Measurements from ENCODE around the gene MYL5. TPM values are rescaled to one million over a fixed set of nuclear protein-coding genes. Genes with fewer than 3 reads are reported as not detected.
A peak's percentile ranks its signal among the peaks of the same experiment; 100 is the strongest.

The MYL5 gene
- total and polyA plus RNA-seq, 2 experiments from 2014 or later, result 21.9 to 24.5 TPM

DNA sequence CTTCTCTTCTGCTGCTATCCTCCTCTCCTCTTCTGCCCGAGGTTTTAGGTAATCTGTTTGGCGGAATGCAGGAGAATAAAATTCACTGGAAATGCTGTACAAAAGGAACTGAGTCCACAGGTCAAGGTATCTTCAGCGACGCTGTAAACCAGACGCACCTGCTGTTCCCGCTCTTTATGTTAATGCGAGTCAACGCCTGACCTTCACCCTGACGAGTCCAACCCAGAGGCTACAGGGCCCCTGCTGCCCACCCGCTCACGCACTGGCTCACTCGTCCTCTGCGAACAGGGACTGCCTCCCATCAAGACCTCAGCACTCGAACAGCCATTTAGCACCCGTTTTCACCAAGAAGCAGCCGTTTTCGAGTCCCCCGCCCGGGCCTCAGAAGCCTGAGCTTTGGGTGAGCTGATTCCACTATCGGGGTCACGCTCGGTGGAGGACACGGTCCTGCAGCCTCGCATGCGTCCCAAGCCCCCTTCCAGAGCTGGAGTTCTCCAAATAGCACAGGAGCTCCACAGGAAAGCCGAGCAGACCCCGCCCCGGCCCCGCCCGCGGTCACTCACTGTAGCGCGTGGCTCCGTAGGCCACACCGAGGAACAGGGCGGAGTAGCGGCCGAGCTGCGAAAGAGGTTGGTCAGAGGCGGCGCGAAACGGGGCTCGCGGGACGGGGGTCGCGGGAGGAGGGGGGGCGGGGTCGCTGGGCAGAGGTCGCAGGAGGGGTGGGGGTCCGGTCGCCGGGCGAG lies 822 bp upstream of the MYL5 start:
- H3K9me2 ChIP-seq (ENCODE audit: insufficient read depth), result no peaks in the 10 kb centered on the region
- TF ChIP-seq EZH2phosphoT487 (IDR thresholded peaks at IDR 0.05; ENCODE audit: insufficient read depth, low read depth), result no peak
- no peak for TF ChIP-seq EZH2 (IDR thresholded peaks at IDR 0.05; ENCODE audit: insufficient read depth, poor library complexity, severe bottlenecking)
- peak overlapping the region; percentile 96 for H3K9ac ChIP-seq
- DNase-seq, result peak; percentile 74
- WGBS, 2 experiments (ENCODE audit: low coverage in 1 of 2, low lambda C conversion rate in 2 of 2, missing lambda C conversion rate in 2 of 2), result 8 to 9% methylated on average over 41 to 54 of the region's 55 CpGs
- no peaks in the 10 kb centered on the region for H3K27me3 ChIP-seq (replicated peaks; ENCODE audit: insufficient read depth)
- H3K27ac ChIP-seq, result peak overlapping the region; percentile 23
- no peaks in the 10 kb centered on the region for H4K20me1 ChIP-seq (ENCODE audit: insufficient read depth)
- peak overlapping the region; percentile 62 for H2AFZ ChIP-seq
- peak overlapping the region; percentile 83 for H3K4me3 ChIP-seq
- H3K4me2 ChIP-seq (ENCODE audit: unreplicated experiment), result peak overlapping the region; percentile 91
- H3F3A ChIP-seq (ENCODE audit: insufficient read depth), result no peaks in the 10 kb centered on the region
- H3K79me2 ChIP-seq (ENCODE audit: insufficient read depth), result peaks cover 27% of the 10 kb centered on the region
- in situ Hi-C loops (cut with MboI), result no loop called here
- no peaks in the 10 kb centered on the region for H3K9me3 ChIP-seq (ENCODE audit: low read depth)
- H3K36me3 ChIP-seq (ENCODE audit: low read depth), result peaks cover 13% of the 10 kb centered on the region; the same call in 1 of the 2 replicates
- 0 out of 2 replicates have a peak, but pooled peaks cover 6% of the 10 kb centered on the region for H3K4me1 ChIP-seq (ENCODE audit: insufficient read depth)

DNA sequence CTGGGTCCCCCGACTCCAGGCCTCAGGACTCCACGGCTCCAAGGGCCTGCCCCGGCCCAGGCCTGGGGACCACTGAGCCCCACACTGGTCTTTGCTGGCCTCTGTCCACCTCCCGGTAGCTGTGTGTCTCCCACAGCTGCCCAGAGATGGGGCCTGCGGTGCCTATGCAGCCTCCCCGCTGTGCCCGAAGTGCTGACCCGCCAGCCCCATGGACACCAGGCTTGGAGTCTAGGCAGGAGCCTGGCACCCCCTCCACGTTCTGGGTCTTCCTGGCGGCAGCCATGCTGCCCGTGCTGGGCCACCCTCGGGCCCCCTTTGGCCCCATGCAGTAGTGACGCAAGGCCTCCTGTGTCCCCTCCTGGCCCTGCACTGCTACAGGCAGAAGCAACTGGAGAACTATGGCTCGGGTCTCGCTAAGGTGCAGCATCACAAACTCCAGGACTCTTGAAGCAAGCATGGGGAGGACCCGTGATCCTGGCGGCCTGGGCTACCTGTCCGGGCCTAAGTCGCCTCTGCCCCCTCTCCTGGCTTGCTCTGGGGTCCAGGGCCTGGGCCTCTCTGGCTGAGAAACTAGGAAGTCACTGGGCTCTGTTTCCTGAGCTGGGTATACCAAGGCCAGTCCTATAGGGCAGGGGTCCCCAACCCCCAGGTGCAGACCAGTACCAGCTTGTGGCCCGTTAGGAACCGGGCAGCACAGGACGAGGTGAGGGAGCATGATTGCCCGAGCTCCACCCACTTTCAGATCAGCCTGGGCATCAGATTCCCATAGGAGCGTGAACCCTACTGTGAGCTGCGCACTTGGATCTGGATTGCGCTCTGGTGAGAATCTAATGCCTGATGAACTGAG lies 917 bp downstream of the MYL5 start:
- H3K27me3 ChIP-seq (replicated peaks; ENCODE audit: insufficient read depth), result no peaks in the 10 kb centered on the region
- in situ Hi-C loops (cut with MboI), result no loop called here
- no peaks in the 10 kb centered on the region for H3F3A ChIP-seq (ENCODE audit: insufficient read depth)
- no peak for TF ChIP-seq EZH2 (IDR thresholded peaks at IDR 0.05; ENCODE audit: insufficient read depth, poor library complexity, severe bottlenecking)
- no peak for TF ChIP-seq EZH2phosphoT487 (IDR thresholded peaks at IDR 0.05; ENCODE audit: insufficient read depth, low read depth)
- H3K9me2 ChIP-seq (ENCODE audit: insufficient read depth), result no peaks in the 10 kb centered on the region
- peak; percentile 56 for DNase-seq
- 0 out of 2 replicates have a peak, but pooled peaks cover 6% of the 10 kb centered on the region for H3K4me1 ChIP-seq (ENCODE audit: insufficient read depth)
- WGBS, 2 experiments (ENCODE audit: low coverage in 1 of 2, low lambda C conversion rate in 2 of 2, missing lambda C conversion rate in 2 of 2), result 49% methylated on average over 25 to 26 of the region's 26 CpGs
- peak overlapping the region; percentile 96 for H3K9ac ChIP-seq
- H3K4me3 ChIP-seq, result peak overlapping the region; percentile 83
- no peaks in the 10 kb centered on the region for H4K20me1 ChIP-seq (ENCODE audit: insufficient read depth)
- H3K36me3 ChIP-seq (ENCODE audit: low read depth), result peaks cover 13% of the 10 kb centered on the region; the same call in 1 of the 2 replicates
- H2AFZ ChIP-seq, result peak overlapping the region; percentile 80
- no peaks in the 10 kb centered on the region for H3K9me3 ChIP-seq (ENCODE audit: low read depth)
- H3K79me2 ChIP-seq (ENCODE audit: insufficient read depth), result peaks cover 27% of the 10 kb centered on the region
- H3K27ac ChIP-seq, result peak overlapping the region; percentile 77
- peak overlapping the region; percentile 80 for H3K4me2 ChIP-seq (ENCODE audit: unreplicated experiment)

DNA sequence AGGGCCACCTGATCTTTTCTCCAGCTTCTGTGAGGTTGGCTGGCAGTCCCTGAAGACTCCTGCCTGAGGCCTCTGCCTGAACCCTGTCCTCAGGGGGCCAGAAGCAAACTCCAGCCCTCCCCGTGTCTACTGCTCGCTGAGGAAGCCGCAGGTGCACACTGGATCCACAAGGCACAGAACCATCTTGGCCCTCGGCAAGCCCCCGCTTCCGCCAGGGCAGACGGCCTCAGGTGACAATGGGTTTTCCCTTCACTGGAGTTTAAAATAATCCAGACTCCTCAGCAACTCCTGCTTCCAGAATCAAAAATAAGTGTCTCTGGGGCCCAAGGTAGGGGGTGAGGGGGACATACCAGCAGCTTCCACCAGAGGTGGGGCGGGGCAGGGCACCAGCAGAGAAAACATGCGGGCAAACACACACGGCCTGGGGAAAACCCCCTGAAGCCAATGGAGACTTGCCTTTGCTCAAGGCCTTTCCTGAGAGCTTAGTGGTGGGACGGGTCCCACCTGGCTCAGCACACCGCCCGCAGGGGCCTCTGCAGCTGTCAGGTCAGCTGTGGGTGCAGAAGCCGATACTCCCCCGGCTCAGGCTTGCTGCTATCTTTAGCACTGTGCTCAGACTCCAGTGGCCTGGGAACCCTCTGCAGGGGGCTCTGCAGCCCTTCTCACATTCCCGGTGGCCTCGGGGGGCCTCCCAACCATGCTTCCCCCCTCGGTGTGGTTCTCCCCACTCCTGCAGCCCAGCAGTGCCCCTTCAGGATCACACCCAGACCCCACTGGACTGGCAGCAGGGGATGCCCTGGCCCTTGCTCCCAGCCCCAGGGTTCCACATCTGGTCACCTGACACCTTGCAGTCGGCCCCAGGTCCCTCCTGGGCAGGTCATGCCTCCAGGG lies 1.9 kb downstream of the MYL5 start:
- DNase-seq, result no peak
- 68 to 70% methylated on average over 19 of the region's 19 CpGs for WGBS, 2 experiments (ENCODE audit: low coverage in 1 of 2, low lambda C conversion rate in 2 of 2, missing lambda C conversion rate in 2 of 2)
- peaks cover 12% of the 10 kb centered on the region; the same call in 1 of the 2 replicates for H3K36me3 ChIP-seq (ENCODE audit: low read depth)
- H3F3A ChIP-seq (ENCODE audit: insufficient read depth), result no peaks in the 10 kb centered on the region
- H3K4me3 ChIP-seq, result no peak overlapping the region
- 0 out of 2 replicates have a peak, but pooled peaks cover 6% of the 10 kb centered on the region for H3K4me1 ChIP-seq (ENCODE audit: insufficient read depth)
- H3K9ac ChIP-seq, result 0 out of 2 replicates have a peak overlapping the region, but pooled peaks have one; percentile 96
- H4K20me1 ChIP-seq (ENCODE audit: insufficient read depth), result no peaks in the 10 kb centered on the region
- peak overlapping the region; percentile 80 for H3K4me2 ChIP-seq (ENCODE audit: unreplicated experiment)
- H3K27ac ChIP-seq, result no peak overlapping the region
- H3K27me3 ChIP-seq (replicated peaks; ENCODE audit: insufficient read depth), result no peaks in the 10 kb centered on the region
- H3K79me2 ChIP-seq (ENCODE audit: insufficient read depth), result peaks cover 27% of the 10 kb centered on the region
- in situ Hi-C loops (cut with MboI), result no loop called here
- no peaks in the 10 kb centered on the region for H3K9me2 ChIP-seq (ENCODE audit: insufficient read depth)
- no peaks in the 10 kb centered on the region for H3K9me3 ChIP-seq (ENCODE audit: low read depth)
- TF ChIP-seq EZH2phosphoT487 (IDR thresholded peaks at IDR 0.05; ENCODE audit: insufficient read depth, low read depth) (no peak), EZH2 (IDR thresholded peaks at IDR 0.05; ENCODE audit: insufficient read depth, poor library complexity, severe bottlenecking) (no peak)
- H2AFZ ChIP-seq, result no peak overlapping the region
